ENCODE results near the gene BCL10.
"Not testable (repeated sequence)": the region's sequence is repeated elsewhere in the genome, so short reads cannot be mapped to it uniquely, and the experiment has no call there.

The BCL10 gene

DNA sequence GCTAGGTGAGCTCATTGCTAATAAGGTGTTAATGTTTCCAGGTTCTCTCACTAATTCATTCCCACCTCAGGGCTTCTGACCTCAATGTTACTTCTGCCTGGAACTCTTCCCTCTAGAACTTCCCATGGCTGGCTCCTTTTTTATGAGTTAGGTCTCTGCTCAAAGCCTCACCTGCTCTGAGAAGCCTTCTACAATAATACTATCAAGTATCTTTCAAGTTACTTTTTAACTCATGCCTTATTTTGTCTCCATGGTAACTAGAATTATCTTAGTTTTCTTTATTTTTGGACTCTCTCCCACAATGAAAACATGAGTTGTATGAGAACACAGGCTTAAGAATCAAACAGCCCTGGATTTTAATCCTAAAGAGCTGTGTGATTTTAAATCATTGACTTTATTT lies 13.4 kb downstream of the BCL10 start:
- no peak for DNase-seq

GRCh38 chr1:85259912-85260274 lies 16.5 kb downstream of the BCL10 start:
- no peak for DNase-seq

- DNase-seq = peak; percentile 84
These were observed 17.1 kb downstream of the BCL10 start, which contains the start of gene C1orf52 for GRCh38 chr1:85259118-85259911. TSS of gene C1orf52 (minus strand) at chr1:85259662. CDS start at chr1:85259633, 29 bp downstream.

GRCh38 chr1:85258536-85259117 lies 17.8 kb downstream of the BCL10 start:
- DNase-seq = no peak

- DNase-seq = not testable (repeated sequence)
These were observed 27.4 kb downstream of the BCL10 start for GRCh38 chr1:85249042-85249441.

DNA sequence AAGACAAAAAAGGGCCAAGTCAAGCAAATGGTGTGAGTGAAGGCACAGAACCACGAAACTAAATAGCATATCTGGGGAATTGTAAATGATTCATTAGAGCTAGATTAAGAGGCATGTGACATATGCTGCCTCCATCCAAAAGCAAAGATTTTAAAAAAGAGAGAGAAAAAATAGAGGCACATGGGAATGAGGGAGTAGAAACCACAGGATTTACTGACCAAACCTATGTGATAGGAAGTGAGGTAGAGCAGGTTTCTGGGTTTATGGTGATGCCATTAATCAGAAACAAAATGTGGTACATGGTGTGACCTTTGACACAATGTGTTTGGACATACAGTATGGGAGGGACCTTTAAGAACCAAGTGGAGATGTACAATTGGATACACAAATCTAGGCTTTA lies 30.5 kb downstream of the BCL10 start:
- no peak for DNase-seq

DNA sequence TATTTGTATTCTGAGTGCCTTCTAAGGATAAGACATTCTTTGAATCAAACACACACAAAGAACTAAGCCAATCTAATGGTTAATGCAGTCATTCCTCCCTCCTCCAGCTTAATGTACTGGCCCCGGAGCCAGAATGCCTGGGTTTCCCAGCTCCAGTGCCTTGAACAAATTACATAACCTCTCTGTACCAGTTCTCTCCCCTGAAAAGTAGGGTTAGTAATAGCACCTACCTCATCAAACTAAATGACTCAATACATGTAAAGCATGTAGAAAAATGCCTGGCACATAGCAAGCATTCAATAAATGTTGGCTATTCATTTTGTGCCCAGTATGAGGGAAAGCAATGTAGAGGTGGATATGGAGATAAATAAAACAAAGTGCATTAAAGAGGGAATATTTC lies 31.0 kb downstream of the BCL10 start:
- DNase-seq = no peak

GRCh38 chr1:85244271-85245061 lies 32.0 kb downstream of the BCL10 start:
- no peak for DNase-seq

- peak; percentile 20 for DNase-seq
These were observed 33.1 kb downstream of the BCL10 start for GRCh38 chr1:85243372-85243771.

DNA sequence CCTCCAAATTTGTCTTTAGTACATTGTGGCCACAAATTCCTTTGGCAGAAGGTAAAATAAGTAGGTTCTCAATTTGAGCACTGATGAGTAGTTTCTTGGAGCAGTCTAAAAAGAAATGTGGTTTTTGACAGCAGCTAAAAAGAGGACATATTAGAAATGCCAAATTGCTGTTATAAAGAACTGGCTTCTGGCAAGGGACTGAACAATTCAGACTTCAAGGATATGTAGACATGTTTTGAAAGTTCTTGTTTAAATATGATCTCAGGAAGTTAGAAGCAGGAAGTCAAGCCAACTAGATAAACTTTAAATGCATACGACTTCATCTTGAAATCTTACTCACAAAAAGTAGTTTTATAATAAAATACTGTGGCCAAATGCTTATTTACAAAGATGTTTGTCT lies 35.8 kb downstream of the BCL10 start:
- DNase-seq = no peak

GRCh38 chr1:85240174-85240601 lies 36.2 kb downstream of the BCL10 start:
- DNase-seq = peak; percentile 43

DNA sequence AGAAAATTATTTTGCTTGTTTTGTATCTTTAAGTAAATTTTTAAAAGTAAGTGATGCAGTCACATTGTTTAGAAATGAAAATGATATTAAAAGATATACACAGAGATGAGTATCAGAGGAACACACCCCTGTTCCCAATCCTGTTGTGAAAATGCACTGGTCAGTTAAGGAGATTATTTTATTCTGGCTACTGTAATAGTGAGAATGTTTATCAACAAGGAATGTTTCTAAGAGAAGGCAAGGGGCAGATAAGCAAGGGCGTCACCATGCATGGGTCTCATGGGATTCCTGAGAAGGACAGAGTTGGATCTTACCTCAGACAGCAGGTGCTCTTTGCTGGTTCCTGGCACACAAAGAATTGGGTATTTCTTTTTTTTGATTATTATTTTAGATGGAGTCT lies 38.8 kb downstream of the BCL10 start:
- no peak for DNase-seq

- no peak for DNase-seq
These were observed 46.0 kb downstream of the BCL10 start for GRCh38 chr1:85230305-85230977.

GRCh38 chr1:85229574-85230097 lies 46.8 kb downstream of the BCL10 start:
- peak; percentile 30 for DNase-seq

DNA sequence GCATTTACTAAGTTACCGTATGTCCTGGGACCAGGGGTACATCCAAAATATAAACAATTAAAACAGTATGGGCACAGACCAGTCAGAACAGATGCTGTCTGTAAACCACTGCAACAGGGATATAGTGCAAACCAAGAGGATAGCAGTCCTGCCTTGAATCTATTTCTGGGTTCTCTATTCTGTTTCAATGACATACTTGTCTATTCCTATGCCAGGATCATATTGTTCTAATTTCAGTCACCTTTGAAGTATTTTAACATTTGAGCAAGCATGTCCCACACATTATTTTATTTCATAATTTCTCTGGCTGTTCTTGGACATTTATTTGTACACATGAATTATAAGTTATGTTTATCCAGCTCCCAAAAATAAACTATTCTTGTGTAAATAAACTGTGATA lies 47.5 kb downstream of the BCL10 start:
- DNase-seq = no peak

DNA sequence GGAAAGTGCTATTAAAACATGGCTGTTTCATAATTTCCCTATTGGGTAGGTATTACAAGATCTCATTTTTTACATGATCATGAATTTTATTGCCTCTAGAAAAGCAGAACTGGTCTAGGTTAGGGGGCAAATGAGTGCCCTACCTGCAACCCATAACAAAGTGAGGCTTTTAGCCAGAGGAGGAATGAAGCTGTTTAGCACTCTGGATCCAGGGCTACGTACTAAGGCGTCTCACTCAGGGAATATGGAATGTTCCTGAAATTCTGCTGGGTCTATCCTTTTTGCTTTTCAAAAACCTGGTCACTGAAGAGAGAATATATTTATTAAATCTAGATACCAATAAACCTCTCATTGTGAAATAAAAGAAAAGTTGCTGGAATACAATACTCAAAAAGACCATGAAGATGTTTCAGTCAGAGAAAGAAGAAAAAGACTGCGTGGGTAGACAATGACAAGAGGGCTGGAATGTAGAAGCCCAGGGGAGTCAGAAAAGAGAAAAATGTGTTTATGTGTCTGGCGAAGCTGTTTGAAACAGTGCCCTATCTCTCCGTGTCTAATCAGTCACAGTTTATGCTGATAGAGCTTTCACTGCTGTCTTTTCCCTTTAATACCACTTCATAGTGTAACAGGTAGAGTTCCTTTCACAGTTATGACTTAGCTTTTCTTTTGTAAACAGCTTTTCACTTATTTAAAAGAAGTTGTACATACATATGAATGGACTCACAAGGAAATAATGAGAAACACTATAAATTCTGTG lies 50.6 kb downstream of the BCL10 start:
- DNase-seq = peak; percentile 71

GRCh38 chr1:85224734-85225623 lies 51.5 kb downstream of the BCL10 start:
- peak; percentile 98 for DNase-seq

- peak; percentile 73 for DNase-seq
These were observed 52.1 kb downstream of the BCL10 start for GRCh38 chr1:85224295-85224694.

DNA sequence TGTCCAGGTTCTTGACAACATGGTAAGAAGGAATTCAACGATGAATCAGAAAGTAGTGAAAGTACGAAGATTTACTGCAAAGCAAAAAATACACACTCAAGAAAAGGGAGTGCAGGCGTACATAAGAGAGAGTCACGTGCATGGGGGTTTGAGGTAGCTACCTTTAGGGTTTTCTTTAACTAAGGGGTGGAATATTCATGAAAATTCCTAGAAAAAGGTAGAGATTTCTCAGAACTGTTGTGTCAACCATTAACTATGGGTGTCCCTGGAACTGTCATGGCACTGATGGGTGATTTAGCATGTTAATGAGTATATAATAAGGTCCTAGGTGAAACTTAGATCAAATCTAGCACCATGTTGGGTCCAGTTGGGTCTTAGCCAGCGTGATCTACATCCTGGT lies 53.1 kb downstream of the BCL10 start:
- no peak for DNase-seq

- DNase-seq = no peak
These were observed 55.7 kb downstream of the BCL10 start for GRCh38 chr1:85220756-85221201.

Measured in DMS79 treated with DMSO at 0.1 percent for 48 hours (cell line).